Astrocyte (in vitro differentiated cells and primary cell): ENCODE measurements around the gene LTBP2. TPM values are rescaled to one million over a fixed set of nuclear protein-coding genes. Genes with fewer than 3 reads are reported as not detected.

Experiments
- DNase-seq: peaks from one replicate; pipeline ENCODE4 v3.0.0-alpha.2; 2010; ENCODE audit warnings: low read depth
- FAIRE-seq: peaks from 2 replicates; lab custom pipeline; 2011; peaks lifted over from hg19 to GRCh38; lab: Jason Lieb, UNC
- H2AFZ ChIP-seq: 2 replicates; pipeline ENCODE4 v1.6.0; 2012; ENCODE audit warnings: low read depth, low read length, inconsistent platforms
- H3K27ac ChIP-seq: 2 replicates; pipeline ENCODE4 v1.5.1; 2011; ENCODE audit warnings: low read depth, low read length, inconsistent platforms
- H3K27me3 ChIP-seq: 2 replicates; pipeline ENCODE4 v1.6.0; 2011; ENCODE audit warnings: low read length, inconsistent platforms; ENCODE audit not compliant: insufficient read depth
- H3K36me3 ChIP-seq: 2 replicates; pipeline ENCODE4 v1.5.1; 2011; ENCODE audit warnings: low read length, inconsistent platforms; ENCODE audit not compliant: insufficient read depth
- H3K4me1 ChIP-seq: 2 replicates; pipeline ENCODE4 v1.5.1; 2011; ENCODE audit warnings: low read length, inconsistent platforms; ENCODE audit not compliant: insufficient read depth
- H3K4me2 ChIP-seq: 2 replicates; pipeline ENCODE4 v1.6.0; 2012; ENCODE audit warnings: low read length, inconsistent platforms
- H3K4me3 ChIP-seq: 2 replicates; pipeline ENCODE4 v1.5.1; 2011; ENCODE audit warnings: low read depth, mild to moderate bottlenecking, low read length, inconsistent platforms; ENCODE audit not compliant: insufficient read depth
- H3K79me2 ChIP-seq: 2 replicates; pipeline ENCODE4 v1.6.0; 2012; ENCODE audit warnings: mild to moderate bottlenecking, low read length, inconsistent platforms; ENCODE audit not compliant: insufficient read depth
- H3K9ac ChIP-seq: 2 replicates; pipeline ENCODE4 v1.6.0; 2012; ENCODE audit warnings: mild to moderate bottlenecking, low read length, inconsistent platforms
- H3K9me3 ChIP-seq: 2 replicates; pipeline ENCODE4 v1.5.1; 2012; ENCODE audit warnings: low read depth, mild to moderate bottlenecking, low read length, inconsistent platforms; ENCODE audit not compliant: insufficient read depth
- H4K20me1 ChIP-seq: 2 replicates; pipeline ENCODE4 v1.6.0; 2012; ENCODE audit warnings: low read length, inconsistent platforms; ENCODE audit not compliant: insufficient read depth
- H3K27ac Mint-ChIP-seq: one replicate; pipeline ENCODE4 v1.8.0; 2021; ENCODE audit warnings: mild to moderate bottlenecking, mixed read lengths; ENCODE audit not compliant: unreplicated experiment
- H3K27me3 Mint-ChIP-seq: one replicate; pipeline ENCODE4 v1.8.0; 2021; ENCODE audit warnings: low read depth, mixed read lengths; ENCODE audit not compliant: unreplicated experiment
- H3K36me3 Mint-ChIP-seq: one replicate; pipeline ENCODE4 v1.8.0; 2021; ENCODE audit warnings: low read depth, mixed read lengths; ENCODE audit not compliant: unreplicated experiment
- H3K4me1 Mint-ChIP-seq: one replicate; pipeline ENCODE4 v1.8.0; 2021; ENCODE audit warnings: low read depth, mixed read lengths; ENCODE audit not compliant: unreplicated experiment
- H3K4me3 Mint-ChIP-seq: one replicate; pipeline ENCODE4 v1.8.0; 2021; ENCODE audit warnings: mild to moderate bottlenecking, moderate library complexity, mixed read lengths; ENCODE audit not compliant: unreplicated experiment
- H3K9me3 Mint-ChIP-seq: one replicate; pipeline ENCODE4 v1.8.0; 2021; ENCODE audit warnings: mild to moderate bottlenecking, mixed read lengths; ENCODE audit not compliant: unreplicated experiment
- EZH2 ChIP-seq: IDR thresholded peaks from 2 replicates; pipeline ENCODE4 v1.6.1; 2012; ENCODE audit warnings: mild to moderate bottlenecking, low read length, inconsistent platforms; ENCODE audit not compliant: insufficient read depth
- total RNA-seq: library from RNA; stranded (reverse); gene quantifications from 2 replicates; pipeline ENCODE4 v1.2.1, GENCODE V29; 2021
- TF ChIP-seq, protein P1 (sequence below): IDR thresholded peaks from 2 replicates; pipeline ENCODE4 v1.5.1; 2011; ENCODE audit warnings: low read depth, mild to moderate bottlenecking, inconsistent platforms, low read length, moderate library complexity; ENCODE audit not compliant: insufficient read depth

LTBP2 gene
- total RNA-seq, 1 donor from 2014 or later = 162 TPM

DNA sequence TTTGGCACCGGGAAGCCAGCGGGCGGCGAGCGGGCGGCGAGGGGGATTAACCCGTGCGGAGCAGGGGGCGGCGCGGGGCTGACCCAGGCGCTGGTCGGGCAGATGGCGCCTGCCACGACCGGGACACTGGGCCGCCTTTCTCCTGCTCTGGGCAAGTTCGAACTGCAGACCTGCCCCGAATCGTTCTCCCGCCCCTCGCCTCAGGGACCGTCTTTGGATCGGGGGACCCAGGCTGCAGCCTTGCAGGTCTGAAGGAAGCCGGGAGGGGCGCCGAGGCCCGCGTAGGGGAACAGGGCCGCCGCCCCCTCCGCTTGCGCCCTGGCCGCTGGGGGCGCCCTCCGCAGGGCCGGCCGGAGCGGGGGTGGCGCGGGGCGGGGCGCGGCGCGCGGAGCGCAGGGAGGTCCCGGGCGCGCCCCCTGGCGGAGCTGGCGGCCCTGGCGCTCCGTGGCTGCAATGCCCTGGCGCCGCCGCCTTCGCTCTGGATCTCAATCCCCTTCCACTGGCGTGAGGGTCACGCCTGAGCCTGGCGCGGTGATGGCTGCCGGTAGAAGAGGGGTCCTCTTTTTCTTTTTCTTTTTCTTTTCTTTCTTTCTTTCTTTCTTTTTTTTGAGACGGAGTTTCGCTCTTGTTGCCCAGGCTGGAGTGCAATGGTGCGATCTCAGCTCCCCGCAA lies 449 bp upstream of the LTBP2 start:
- Histone ChIP-seq H3K4me2 (peak overlapping the region; percentile 94), H3K9ac (peak overlapping the region; percentile 77), H3K79me2 (peaks cover 65% of the 10 kb centered on the region), H3K27ac (no peak overlapping the region), H3K4me3 (peak overlapping the region; percentile 71), H2AFZ (peak overlapping the region; percentile 68), H4K20me1 (peaks cover 27% of the 10 kb centered on the region), H3K27me3 (no peaks in the 10 kb centered on the region), H3K4me1 (peaks cover 65% of the 10 kb centered on the region), H3K9me3 (no peaks in the 10 kb centered on the region), H3K36me3 (no peaks in the 10 kb centered on the region)
- H3K27me3 Mint-ChIP-seq = no peaks in the 10 kb centered on the region
- peaks cover 54% of the 10 kb centered on the region for H3K4me1 Mint-ChIP-seq
- TF ChIP-seq, protein P1, sequence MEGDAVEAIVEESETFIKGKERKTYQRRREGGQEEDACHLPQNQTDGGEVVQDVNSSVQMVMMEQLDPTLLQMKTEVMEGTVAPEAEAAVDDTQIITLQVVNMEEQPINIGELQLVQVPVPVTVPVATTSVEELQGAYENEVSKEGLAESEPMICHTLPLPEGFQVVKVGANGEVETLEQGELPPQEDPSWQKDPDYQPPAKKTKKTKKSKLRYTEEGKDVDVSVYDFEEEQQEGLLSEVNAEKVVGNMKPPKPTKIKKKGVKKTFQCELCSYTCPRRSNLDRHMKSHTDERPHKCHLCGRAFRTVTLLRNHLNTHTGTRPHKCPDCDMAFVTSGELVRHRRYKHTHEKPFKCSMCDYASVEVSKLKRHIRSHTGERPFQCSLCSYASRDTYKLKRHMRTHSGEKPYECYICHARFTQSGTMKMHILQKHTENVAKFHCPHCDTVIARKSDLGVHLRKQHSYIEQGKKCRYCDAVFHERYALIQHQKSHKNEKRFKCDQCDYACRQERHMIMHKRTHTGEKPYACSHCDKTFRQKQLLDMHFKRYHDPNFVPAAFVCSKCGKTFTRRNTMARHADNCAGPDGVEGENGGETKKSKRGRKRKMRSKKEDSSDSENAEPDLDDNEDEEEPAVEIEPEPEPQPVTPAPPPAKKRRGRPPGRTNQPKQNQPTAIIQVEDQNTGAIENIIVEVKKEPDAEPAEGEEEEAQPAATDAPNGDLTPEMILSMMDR = peak; percentile 41
- no peak for TF ChIP-seq EZH2
- no peaks in the 10 kb centered on the region for H3K9me3 Mint-ChIP-seq
- H3K36me3 Mint-ChIP-seq = peaks cover 11% of the 10 kb centered on the region
- FAIRE-seq (no peak), DNase-seq (peak; percentile 53)
- peak overlapping the region; percentile 88 for H3K4me3 Mint-ChIP-seq
- H3K27ac Mint-ChIP-seq = peak overlapping the region; percentile 84

DNA sequence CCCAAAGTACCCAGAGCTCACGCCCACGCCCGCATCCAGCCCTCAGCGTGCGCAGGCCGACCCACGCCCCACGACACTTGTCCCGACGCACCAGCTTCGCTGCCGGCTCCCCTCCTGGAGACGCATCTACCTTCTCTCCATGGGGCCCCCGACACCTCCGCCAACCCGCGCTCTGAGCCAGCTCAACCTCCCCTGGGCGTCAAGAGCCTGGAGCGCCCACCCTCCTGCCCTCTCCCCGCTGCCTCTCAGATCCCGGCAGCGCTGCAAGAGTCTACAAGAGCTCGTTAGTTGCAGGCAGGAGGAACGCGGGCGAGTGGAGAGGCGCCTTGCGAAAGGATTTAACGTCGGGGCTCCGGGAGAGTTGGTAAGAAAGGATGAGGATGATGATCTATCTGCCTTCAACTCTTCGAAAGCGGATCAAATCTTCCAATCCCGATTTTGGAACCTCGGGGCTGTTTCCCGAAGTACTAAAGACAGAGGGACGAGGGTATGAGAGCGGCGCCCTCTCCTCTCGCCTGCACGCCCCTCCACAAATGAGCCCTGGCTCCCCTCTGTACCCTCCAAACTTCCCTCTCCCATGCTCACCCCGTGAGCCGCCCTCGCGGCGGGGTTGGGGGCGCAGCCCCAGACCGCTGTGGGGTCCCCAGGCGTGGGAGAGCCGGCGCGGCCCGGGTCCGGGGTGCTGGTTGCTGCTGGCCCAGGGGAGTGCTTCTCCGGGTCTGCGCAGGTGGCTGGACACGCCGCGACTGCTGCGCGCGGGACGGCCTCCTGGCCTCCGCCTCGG lies 979 bp downstream of the LTBP2 start:
- Mint-ChIP-seq H3K27ac (peak overlapping the region; percentile 75), H3K4me1 (peaks cover 49% of the 10 kb centered on the region), H3K4me3 (peak overlapping the region; percentile 92), H3K27me3 (no peaks in the 10 kb centered on the region), H3K36me3 (peaks cover 11% of the 10 kb centered on the region), H3K9me3 (no peaks in the 10 kb centered on the region)
- Histone ChIP-seq H3K36me3 (no peaks in the 10 kb centered on the region), H3K9ac (peak overlapping the region; percentile 77), H3K9me3 (no peaks in the 10 kb centered on the region), H3K4me1 (peaks cover 53% of the 10 kb centered on the region), H4K20me1 (peaks cover 35% of the 10 kb centered on the region), H3K4me3 (peak overlapping the region; percentile 71), H3K4me2 (peak overlapping the region; percentile 94), H2AFZ (peak overlapping the region; percentile 68), H3K27me3 (no peaks in the 10 kb centered on the region), H3K79me2 (peaks cover 80% of the 10 kb centered on the region), H3K27ac (no peak overlapping the region)
- no peak for DNase-seq
- TF ChIP-seq EZH2 = no peak
- TF ChIP-seq, protein P1 = no peak
- FAIRE-seq = no peak
